Stomach (tissue), 9 donors: ENCODE results near the gene ALK. TPM values are rescaled to one million over a fixed set of nuclear protein-coding genes. Genes with fewer than 3 reads are reported as not detected.

ENCODE experiments used
- DNase-seq, 2 donors: peaks; one replicate each; pipeline versions ENCODE4 v3.0.0 to v3.0.0-alpha.2; 2013 to 2019
- H3K27ac ChIP-seq, 5 donors: fragments of 200-600 bp in 4 of 5; sonication (generic) in 4 of 5; one replicate each; pipeline ENCODE4 v1.5.1; 2013 to 2019; ENCODE audit warnings: mild to moderate bottlenecking in 1 of 5, moderate library complexity in 1 of 5
- H3K27me3 ChIP-seq, 3 donors: fragments of 200-600 bp; sonication (generic); one replicate each; pipeline ENCODE4 v1.5.1; 2017 to 2019; ENCODE audit warnings: mixed run types in 1 of 3
- H3K36me3 ChIP-seq, 4 donors: fragments of 200-600 bp; sonication (generic); 1 replicate in 3 of 4; 2 replicates in 1 of 4; pipeline ENCODE4 v1.5.1; 2016 to 2019
- H3K4me1 ChIP-seq, 4 donors: fragments of 200-600 bp; sonication (generic); one replicate each; pipeline ENCODE4 v1.5.1; 2016 to 2019
- H3K4me3 ChIP-seq, 4 donors: fragments of 200-600 bp; sonication (generic) in 3 of 4; one replicate each; pipeline ENCODE4 v1.5.1; 2016 to 2019; ENCODE audit warnings: mild to moderate bottlenecking in 1 of 4
- H3K9me3 ChIP-seq, 4 donors: fragments of 200-600 bp; sonication (generic); one replicate each; pipeline ENCODE4 v1.5.1; 2016 to 2019
- EP300 ChIP-seq: sonication (generic); formaldehyde crosslinking; IDR thresholded peaks from one replicate; pipeline ENCODE4 v1.6.1; 2017; ENCODE audit warnings: antibody characterized with exemption
- POLR2A ChIP-seq, 4 donors: fragments of 450-650 bp; IDR thresholded peaks; one replicate each; pipeline ENCODE4 v1.6.1; 2016; ENCODE audit warnings: antibody characterized with exemption in 4 of 4, control low read depth in 2 of 4, mild to moderate bottlenecking in 1 of 4, moderate library complexity in 1 of 4
- POLR2AphosphoS5 ChIP-seq, 3 donors: sonication (generic); formaldehyde crosslinking; IDR thresholded peaks; one replicate each; pipeline ENCODE4 v1.6.1; 2016; ENCODE audit warnings: antibody characterized with exemption in 3 of 3
- WGBS, 5 donors: extraction: QIAGEN DNeasy Blood & Tissue Kit in 3 of 5; methylation state at CpG; one replicate each; pipeline versions ENCODE4 v1.1.5 to v1.1.7; 2013 to 2018; 5-methylcytosine and 5-hydroxymethylcytosine counted together
- intact Hi-C: fragments of 100-400 bp; cut with DNase I; formaldehyde crosslinking; loops from one replicate; pipeline ENCODE4 v1.15.1; 2023; ENCODE audit warnings: low total_unique reads
- polyA plus RNA-seq, 3 donors: library from polyadenylated mRNA; stranded (reverse); fragments of 200-250 nt; gene quantifications; one replicate each; pipeline ENCODE4 v1.2.3, GENCODE V29; 2013
- total RNA-seq, 5 donors: library from RNA; depleted of rRNA; stranded (reverse); fragments of >200 nt; gene quantifications; one replicate each; pipeline versions ENCODE4 v1.1.0 to v1.2.3, GENCODE V29; 2014 to 2016
- TF ChIP-seq, protein P1 (sequence below), 7 experiments: fragments of 450-650 bp in 4 of 7; fragments of 200-600 bp in 3 of 7; sonication (generic) in 3 of 7; IDR thresholded peaks; one replicate each; pipeline ENCODE4 v1.5.1; 2016 to 2019; ENCODE audit warnings: antibody characterized with exemption in 7 of 7, control low read depth in 2 of 7, mild to moderate bottlenecking in 1 of 7
- donor health status: healthy with polysubstance abuse.
- donor health status: Bipolar disorder and iron deficiency.
- donor health status: healthy.

Gene ALK
- total and polyA plus RNA-seq, 8 donors: 0.13 to 0.92 TPM; not detected in 6

DNA sequence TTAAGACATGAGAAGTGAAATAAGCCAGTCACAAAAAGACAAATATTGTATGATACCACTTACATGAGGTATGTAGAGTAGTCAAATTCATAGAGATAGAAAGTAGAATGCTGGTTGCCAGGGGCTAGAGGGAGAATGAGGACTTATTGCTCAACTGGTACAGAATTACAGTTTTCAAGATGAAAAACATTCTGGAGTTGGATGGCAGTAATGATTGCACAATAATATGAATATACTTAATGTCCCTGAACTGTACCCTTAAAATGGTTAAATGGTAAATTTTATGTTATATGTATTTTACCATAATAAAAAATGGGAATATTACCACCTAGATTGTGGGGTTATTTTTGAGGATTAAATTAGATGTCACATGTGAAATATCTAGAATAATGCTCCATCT, 465.0 kb downstream of the ALK start:
- H3K36me3 ChIP-seq: no peaks in the 10 kb centered on the region
- H3K27me3 ChIP-seq: no peaks in the 10 kb centered on the region
- H3K9me3 ChIP-seq: no peaks in the 10 kb centered on the region
- no peak overlapping the region for H3K4me3 ChIP-seq
- no peak for TF ChIP-seq EP300
- TF ChIP-seq, protein P1, sequence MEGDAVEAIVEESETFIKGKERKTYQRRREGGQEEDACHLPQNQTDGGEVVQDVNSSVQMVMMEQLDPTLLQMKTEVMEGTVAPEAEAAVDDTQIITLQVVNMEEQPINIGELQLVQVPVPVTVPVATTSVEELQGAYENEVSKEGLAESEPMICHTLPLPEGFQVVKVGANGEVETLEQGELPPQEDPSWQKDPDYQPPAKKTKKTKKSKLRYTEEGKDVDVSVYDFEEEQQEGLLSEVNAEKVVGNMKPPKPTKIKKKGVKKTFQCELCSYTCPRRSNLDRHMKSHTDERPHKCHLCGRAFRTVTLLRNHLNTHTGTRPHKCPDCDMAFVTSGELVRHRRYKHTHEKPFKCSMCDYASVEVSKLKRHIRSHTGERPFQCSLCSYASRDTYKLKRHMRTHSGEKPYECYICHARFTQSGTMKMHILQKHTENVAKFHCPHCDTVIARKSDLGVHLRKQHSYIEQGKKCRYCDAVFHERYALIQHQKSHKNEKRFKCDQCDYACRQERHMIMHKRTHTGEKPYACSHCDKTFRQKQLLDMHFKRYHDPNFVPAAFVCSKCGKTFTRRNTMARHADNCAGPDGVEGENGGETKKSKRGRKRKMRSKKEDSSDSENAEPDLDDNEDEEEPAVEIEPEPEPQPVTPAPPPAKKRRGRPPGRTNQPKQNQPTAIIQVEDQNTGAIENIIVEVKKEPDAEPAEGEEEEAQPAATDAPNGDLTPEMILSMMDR (IDR thresholded peaks at IDR 0.05): no peak
- no peak for TF ChIP-seq POLR2AphosphoS5 (IDR thresholded peaks at IDR 0.05)
- no peak for TF ChIP-seq POLR2A (IDR thresholded peaks at IDR 0.05)
- intact Hi-C loops: no loop called here
- DNase-seq: no peak
- H3K27ac ChIP-seq: no peak overlapping the region
- no peaks in the 10 kb centered on the region for H3K4me1 ChIP-seq

DNA sequence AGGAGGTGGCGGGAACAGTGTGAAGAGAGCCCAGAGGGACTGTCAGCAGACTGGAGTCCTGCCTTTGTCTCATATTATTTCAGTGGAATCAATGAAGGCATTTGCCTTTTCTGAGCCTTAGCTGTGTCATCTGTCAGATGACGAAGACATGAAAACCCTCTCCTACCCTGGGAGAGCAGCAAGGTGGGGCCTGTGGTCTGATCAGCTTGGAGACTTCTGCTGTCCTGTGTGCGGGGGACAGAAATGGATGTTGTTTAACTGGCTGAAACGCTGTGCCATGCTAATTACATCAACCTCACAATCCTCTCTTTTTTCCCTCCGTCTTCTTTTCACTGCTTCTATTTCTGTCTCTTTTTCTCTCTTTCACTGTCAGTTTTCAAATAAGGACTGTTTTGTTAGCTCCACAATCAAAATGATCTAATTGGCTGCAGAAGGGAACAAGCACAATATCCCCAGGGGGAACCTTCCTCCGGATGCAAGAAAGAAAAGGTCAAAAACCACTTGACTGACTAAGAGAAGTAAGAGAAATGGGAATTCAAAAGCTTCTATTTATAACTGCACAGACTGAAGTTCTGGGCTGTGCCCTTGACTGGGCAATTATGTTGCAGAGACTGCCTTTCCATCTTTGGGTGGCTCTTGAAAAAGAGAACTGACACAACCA, 466.1 kb downstream of the ALK start:
- no peaks in the 10 kb centered on the region for H3K36me3 ChIP-seq
- TF ChIP-seq, protein P1 (IDR thresholded peaks at IDR 0.05): no peak
- TF ChIP-seq EP300 (no peak), POLR2A (IDR thresholded peaks at IDR 0.05) (no peak)
- intact Hi-C loops: no loop called here
- H3K4me1 ChIP-seq: no peaks in the 10 kb centered on the region
- WGBS, 5 donors: 69 to 79% (median 77%) methylated on average over 6 of the region's 6 CpGs
- no peak for DNase-seq
- no peaks in the 10 kb centered on the region for H3K27me3 ChIP-seq
- H3K9me3 ChIP-seq: no peaks in the 10 kb centered on the region
- no peak overlapping the region for H3K4me3 ChIP-seq
- H3K27ac ChIP-seq: no peak overlapping the region

DNA sequence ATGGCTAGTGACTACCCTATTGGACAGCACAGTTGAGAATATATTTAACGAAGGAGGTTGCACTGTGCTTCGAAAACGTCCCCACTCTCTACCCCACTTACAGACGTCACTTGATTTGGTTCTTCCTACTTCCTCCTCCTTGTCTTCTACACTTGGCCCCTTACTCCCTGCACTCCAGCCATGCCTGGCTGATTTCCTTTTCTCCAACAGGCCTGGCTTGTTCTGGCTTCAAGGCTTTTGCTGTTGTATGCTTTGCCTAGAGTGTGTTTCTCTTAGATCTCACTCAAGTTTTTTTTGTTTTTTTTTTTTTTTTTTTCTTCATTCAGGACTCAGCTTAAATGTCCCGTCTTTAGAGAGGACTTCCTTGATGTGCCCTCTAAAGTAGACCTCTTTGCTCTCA, 469.4 kb downstream of the ALK start:
- Histone ChIP-seq H3K9me3 (no peaks in the 10 kb centered on the region), H3K36me3 (no peaks in the 10 kb centered on the region), H3K4me3 (no peak overlapping the region), H3K27me3 (no peaks in the 10 kb centered on the region), H3K27ac (no peak overlapping the region), H3K4me1 (no peaks in the 10 kb centered on the region)
- TF ChIP-seq EP300: no peak
- no peak for TF ChIP-seq POLR2A (IDR thresholded peaks at IDR 0.05)
- TF ChIP-seq, protein P1 (IDR thresholded peaks at IDR 0.05): no peak
- TF ChIP-seq POLR2AphosphoS5 (IDR thresholded peaks at IDR 0.05): no peak
- no peak for DNase-seq
- WGBS, 5 donors: 80 to 87% (median 83%) methylated on average over 5 of the region's 5 CpGs
- intact Hi-C loops: no loop called here

DNA sequence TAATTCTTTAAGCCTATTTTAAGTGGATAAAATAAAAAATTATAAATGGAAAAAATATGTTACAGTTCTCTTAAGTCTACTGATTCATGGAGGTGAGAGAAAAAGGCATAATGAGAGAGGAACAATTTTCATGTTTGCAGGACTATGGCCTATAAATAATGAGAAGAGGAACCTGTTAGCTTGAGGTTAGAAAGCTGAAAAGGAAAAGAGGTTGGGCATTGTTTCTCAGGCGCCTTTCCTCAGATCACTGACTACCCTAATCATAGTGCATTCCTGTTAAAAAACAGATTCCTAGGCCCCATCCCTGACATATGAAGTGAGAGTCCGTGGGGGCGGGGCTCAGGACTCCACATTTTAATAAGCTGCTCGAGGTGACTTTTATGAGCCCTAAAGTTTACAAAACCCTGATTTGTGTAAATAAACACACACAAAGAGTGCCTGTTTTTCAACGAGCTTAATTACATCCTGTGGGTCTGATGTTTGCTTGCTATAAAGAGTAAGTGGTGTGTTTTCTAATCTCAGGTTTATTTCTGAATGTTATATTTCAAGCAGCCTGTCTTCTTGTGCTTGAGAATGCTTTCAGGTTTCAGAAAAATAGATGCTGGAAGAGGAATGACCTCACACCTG, 470.7 kb downstream of the ALK start:
- no peak overlapping the region for H3K4me3 ChIP-seq
- no peak overlapping the region for H3K27ac ChIP-seq
- no peak for DNase-seq
- no peaks in the 10 kb centered on the region for H3K9me3 ChIP-seq
- H3K27me3 ChIP-seq: no peaks in the 10 kb centered on the region
- TF ChIP-seq, protein P1 (IDR thresholded peaks at IDR 0.05): no peak
- no peak for TF ChIP-seq POLR2A (IDR thresholded peaks at IDR 0.05)
- TF ChIP-seq POLR2AphosphoS5 (IDR thresholded peaks at IDR 0.05): no peak
- TF ChIP-seq EP300: no peak
- intact Hi-C loops: no loop called here
- H3K36me3 ChIP-seq: no peaks in the 10 kb centered on the region
- no peaks in the 10 kb centered on the region for H3K4me1 ChIP-seq
- 33 to 43% (median 42%) methylated on average over 5 of the region's 5 CpGs for WGBS, 5 donors
